EH (cell line): ENCODE data around the gene MCC.

Source experiments
- DNase-seq: peaks from one replicate; pipeline ENCODE4 v3.0.0-alpha.2; 2015; ENCODE audit warnings: low read depth

MCC gene

GRCh38 chr5:113177225-113177624 lies 311.0 kb downstream of the MCC start:
- no peak for DNase-seq

GRCh38 chr5:113176734-113177133 lies 311.5 kb downstream of the MCC start:
- no peak for DNase-seq

- DNase-seq = no peak
These were observed 312.1 kb downstream of the MCC start for GRCh38 chr5:113176196-113176595.

- DNase-seq = no peak
These were observed 315.9 kb downstream of the MCC start for GRCh38 chr5:113172231-113172826.

GRCh38 chr5:113171520-113171919 lies 316.7 kb downstream of the MCC start:
- no peak for DNase-seq

- no peak for DNase-seq
These were observed 317.5 kb downstream of the MCC start for GRCh38 chr5:113170707-113171106.

- DNase-seq = no peak
These were observed 318.5 kb downstream of the MCC start for GRCh38 chr5:113169720-113170119.

- no peak for DNase-seq
These were observed 320.3 kb downstream of the MCC start for GRCh38 chr5:113167985-113168384.

GRCh38 chr5:113166852-113167366 lies 321.3 kb downstream of the MCC start:
- peak; percentile 59 for DNase-seq

GRCh38 chr5:113166261-113166660 lies 322.0 kb downstream of the MCC start:
- no peak for DNase-seq

GRCh38 chr5:113164021-113164420 lies 324.2 kb downstream of the MCC start:
- no peak for DNase-seq

- peak; percentile 27 for DNase-seq
These were observed 324.9 kb downstream of the MCC start for GRCh38 chr5:113163328-113163727.

GRCh38 chr5:113162770-113163169 lies 325.5 kb downstream of the MCC start:
- DNase-seq = peak; percentile 7

GRCh38 chr5:113162208-113162607 lies 326.0 kb downstream of the MCC start:
- DNase-seq = no peak

- DNase-seq = no peak
These were observed 326.4 kb downstream of the MCC start for GRCh38 chr5:113161806-113162205.

- DNase-seq = no peak
These were observed 330.4 kb downstream of the MCC start for GRCh38 chr5:113157886-113158285.

- no peak for DNase-seq
These were observed 331.9 kb downstream of the MCC start for GRCh38 chr5:113156271-113156877.

- DNase-seq = peak; percentile 30
These were observed 334.6 kb downstream of the MCC start for GRCh38 chr5:113153512-113154097.

- DNase-seq = no peak
These were observed 335.9 kb downstream of the MCC start for GRCh38 chr5:113152380-113152740.

GRCh38 chr5:113151641-113152379 lies 336.4 kb downstream of the MCC start:
- DNase-seq = no peak

- no peak for DNase-seq
These were observed 337.4 kb downstream of the MCC start for GRCh38 chr5:113150821-113151220.

GRCh38 chr5:113150221-113150620 lies 338.0 kb downstream of the MCC start:
- no peak for DNase-seq

- no peak for DNase-seq
These were observed 340.7 kb downstream of the MCC start for GRCh38 chr5:113147537-113147936.
